H1 (cell line): ENCODE measurements around the gene EVX2. TPM values are rescaled to one million over a fixed set of nuclear protein-coding genes. Genes with fewer than 3 reads are reported as not detected.
A peak's percentile ranks its signal among the peaks of the same experiment; 100 is the strongest.

ENCODE experiments used
- BRCA1 ChIP-seq: IDR thresholded peaks from 2 replicates; pipeline ENCODE4 v1.6.1; 2012; ENCODE audit warnings: low read depth, low read length, improper control_type of control experiment
- CHD1 ChIP-seq: IDR thresholded peaks from 2 replicates; pipeline ENCODE4 v1.6.1; 2012; ENCODE audit warnings: low read depth, low read length, improper control_type of control experiment
- EZH2 ChIP-seq: fragments of 200-600 bp; sonication (generic); IDR thresholded peaks from 2 replicates; pipeline ENCODE4 v1.7.1; 2012; ENCODE audit warnings: low read depth, mild to moderate bottlenecking, moderate library complexity, low read length, inconsistent platforms; ENCODE audit not compliant: severe bottlenecking
- PHF8 ChIP-seq: fragments of 200-600 bp; sonication (generic); conservative IDR thresholded peaks from 2 replicates; pipeline ENCODE4 v1.7.1; 2012; ENCODE audit warnings: low read depth, mild to moderate bottlenecking, inconsistent platforms, low read length, moderate library complexity
- RAD21 ChIP-seq, 2 experiments: IDR thresholded peaks in 1 of 2; conservative IDR thresholded peaks in 1 of 2; 2 replicates each; pipeline ENCODE4 v1.6.1; 2011; ENCODE audit warnings: low read depth in 2 of 2, low read length in 2 of 2, improper control_type of control experiment in 1 of 2, inconsistent platforms in 1 of 2, mild to moderate bottlenecking in 1 of 2, moderate library complexity in 1 of 2
- SP2 ChIP-seq: IDR thresholded peaks from 2 replicates; pipeline ENCODE4 v1.6.1; 2012; ENCODE audit warnings: mild to moderate bottlenecking, low read length, inconsistent platforms
- YY1 ChIP-seq: IDR thresholded peaks from 2 replicates; pipeline ENCODE4 v1.6.1; 2011; ENCODE audit warnings: low read depth, mild to moderate bottlenecking, low read length
- polyA plus RNA-seq, 7 experiments: library from polyadenylated mRNA; depleted of rRNA in 3 of 7; stranded (reverse) in 5 of 7; unstranded in 2 of 7; fragments of >200 nt in 5 of 7; fragments of 200-250 nt in 2 of 7; gene quantifications; 1 replicate in 5 of 7; 2 replicates in 1 of 7; 4 replicates in 1 of 7; pipeline versions ENCODE4 v1.2.1 to v1.2.3, GENCODE V29; 2011 to 2013; ENCODE audit warnings: missing spikeins in 2 of 7, mixed read lengths in 2 of 7
- total RNA-seq: library from RNA; stranded (reverse); fragmentation: NEBNext Ultra II Directional; extraction: Animal tissue kit (Norgen Biotek cat#: 25700); gene quantifications from 2 replicates; pipeline ENCODE4 v1.2.1, GENCODE V29; 2021
- TF ChIP-seq, protein P1 (sequence below): IDR thresholded peaks from 2 replicates; pipeline ENCODE4 v1.6.1; 2012; ENCODE audit warnings: inconsistent platforms

The EVX2 gene
- total and polyA plus RNA-seq, 2 of the 8 experiments (the other 6 are each of a cell fraction or from before 2014, with no cell fraction given) = not detected

DNA sequence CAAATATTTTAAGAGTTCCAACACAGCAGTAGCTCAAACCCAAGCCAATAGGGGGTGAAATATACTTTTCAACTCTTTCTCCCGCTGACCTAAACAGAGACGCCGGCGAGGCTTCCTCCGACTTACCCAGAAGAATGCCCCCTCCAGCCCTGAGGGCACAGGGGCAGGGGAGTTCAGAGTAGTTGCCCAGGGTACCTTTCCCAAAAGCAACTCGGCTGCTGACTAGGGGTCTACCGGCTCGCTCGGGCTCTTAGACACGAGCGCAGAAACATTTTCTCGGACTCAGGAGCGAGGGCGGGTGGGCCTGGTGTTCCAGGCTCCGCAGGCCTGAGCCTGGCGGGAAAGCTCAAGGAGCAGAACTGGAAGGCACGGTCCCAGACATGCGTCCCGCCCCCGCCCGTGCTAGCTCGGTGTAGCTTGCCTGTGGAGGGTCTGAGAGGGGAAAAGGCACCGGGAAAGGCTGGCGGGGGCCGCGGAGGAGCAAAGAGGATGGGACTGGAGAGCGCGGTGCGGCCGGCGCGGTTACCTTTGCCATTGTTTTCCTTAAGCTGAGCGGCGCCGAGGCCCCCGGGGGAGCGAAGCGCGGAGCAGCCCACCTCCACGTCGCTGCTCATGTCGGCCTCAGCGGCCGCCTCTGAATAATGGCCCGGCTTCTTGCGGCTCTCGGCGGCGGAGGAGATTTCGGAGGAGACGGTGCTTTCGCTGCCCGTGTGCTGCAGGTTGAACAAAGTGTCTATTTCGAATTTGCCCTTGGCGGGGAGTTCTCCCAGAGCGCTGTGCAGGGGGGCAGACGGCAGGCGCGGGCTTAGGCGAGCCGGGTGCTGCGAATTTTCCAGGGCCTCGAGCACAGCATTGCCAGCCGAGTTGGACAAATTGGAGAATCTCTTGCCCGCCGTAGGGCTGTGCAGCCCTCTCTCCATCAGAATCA, 674 bp downstream of the EVX2 start (continued):
- TF ChIP-seq EZH2 (peak; percentile 93), RAD21 (IDR thresholded peaks at IDR 0.05 in 1 of 2, conservative IDR thresholded peaks at IDR 0.05 in 1 of 2; ENCODE audit: low read depth in 2 of 2, low read length in 2 of 2) (no peak), BRCA1 (no peak), PHF8 (no peak), YY1 (no peak), CHD1 (no peak), SP2 (no peak)
- TF ChIP-seq, protein P1, sequence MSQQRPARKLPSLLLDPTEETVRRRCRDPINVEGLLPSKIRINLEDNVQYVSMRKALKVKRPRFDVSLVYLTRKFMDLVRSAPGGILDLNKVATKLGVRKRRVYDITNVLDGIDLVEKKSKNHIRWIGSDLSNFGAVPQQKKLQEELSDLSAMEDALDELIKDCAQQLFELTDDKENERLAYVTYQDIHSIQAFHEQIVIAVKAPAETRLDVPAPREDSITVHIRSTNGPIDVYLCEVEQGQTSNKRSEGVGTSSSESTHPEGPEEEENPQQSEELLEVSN = peak; percentile 77
